Activated gamma-delta T cell treated with Interleukin-2 at 50 U/mL for 16 hours (primary cell): ENCODE results near the gene MPDU1.
"Not testable (repeated sequence)": the region's sequence is repeated elsewhere in the genome, so short reads cannot be mapped to it uniquely, and the experiment has no call there.

Experiments
- DNase-seq: peaks from one replicate; pipeline ENCODE4 v3.0.0-alpha.2; 2020

MPDU1 gene

DNA sequence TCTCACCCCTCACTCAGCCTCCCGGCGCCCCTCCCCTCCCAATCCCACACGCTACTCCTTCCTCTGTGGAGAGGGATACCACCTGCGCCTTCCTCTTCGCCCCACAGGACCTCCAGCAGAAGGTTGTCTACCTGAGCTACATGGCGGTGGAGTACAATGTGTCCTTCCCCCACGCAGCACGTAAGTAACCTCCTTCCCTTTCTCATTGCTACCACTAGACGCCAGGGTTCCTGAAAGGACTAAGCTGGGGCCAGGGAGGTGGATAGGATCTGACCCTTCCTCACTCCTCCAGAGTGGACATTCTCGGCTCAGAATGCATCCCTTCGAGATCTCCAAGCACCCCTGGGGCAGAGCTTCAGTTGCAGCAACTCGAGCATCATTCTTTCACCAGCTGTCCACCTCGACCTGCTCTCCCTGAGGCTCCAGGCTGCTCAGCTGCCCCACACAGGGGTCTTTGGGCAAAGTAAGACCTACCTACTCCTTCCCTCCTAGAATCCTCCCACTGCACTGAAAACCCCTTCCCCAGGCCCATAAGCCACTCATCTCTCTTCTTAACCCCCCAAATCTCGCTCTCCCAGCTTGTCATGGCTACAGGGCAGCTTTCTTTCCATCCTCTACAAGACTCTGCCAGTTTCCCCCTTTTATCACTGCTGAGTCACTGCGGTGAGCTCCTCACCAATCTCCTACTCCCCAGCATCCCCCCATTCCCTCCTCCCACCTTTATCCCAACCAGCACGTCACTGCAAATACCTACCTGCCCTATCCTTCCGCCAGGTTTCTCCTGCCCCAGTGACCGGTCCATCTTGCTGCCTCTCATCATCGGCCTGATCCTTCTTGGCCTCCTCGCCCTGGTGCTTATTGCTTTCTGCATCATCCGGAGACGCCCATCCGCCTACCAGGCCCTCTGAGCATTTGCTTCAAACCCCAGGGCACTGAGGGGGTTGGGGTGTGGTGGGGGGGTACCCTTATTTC lies 2.8 kb upstream of the MPDU1 start:
- no peak for DNase-seq

- no peak for DNase-seq
These were observed 1.0 kb upstream of the MPDU1 start for GRCh38 chr17:7582396-7583252.

- no peak for DNase-seq
These were observed 3.2 kb downstream of the MPDU1 start for GRCh38 chr17:7586673-7587419.

DNA sequence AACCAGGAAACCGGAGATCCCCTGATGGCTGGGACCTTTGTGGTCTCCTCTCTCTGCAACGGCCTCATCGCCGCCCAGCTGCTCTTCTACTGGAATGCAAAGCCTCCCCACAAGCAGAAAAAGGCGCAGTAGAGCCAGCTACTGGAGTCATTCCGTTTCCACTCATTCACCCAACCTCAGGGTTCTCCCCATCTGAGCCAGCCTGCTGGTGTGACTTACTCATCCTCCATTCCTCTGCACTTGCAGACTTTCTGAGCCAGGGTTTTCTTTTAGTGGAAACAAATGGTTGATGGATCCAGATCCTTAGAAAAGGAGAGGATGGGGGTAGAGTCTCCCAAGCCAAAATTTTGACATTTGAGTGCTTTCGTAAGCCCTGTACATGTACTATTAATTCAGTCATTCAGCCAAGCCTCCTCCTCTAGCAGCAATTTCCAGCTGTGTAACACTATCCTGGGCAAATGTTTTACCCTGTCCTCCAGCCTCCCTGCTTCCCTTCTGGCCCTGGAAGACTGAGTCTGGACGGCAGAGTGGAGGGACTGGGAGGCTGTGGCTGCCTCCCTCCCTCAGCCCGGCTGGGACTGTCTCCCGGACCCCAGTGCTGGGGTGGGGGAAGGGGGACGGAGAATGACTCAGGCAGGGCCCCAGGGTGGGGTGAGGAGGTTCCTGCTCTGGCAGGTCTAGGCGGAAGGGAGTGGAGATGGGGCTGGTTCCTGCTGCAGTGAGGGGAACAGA lies 3.9 kb downstream of the MPDU1 start:
- no peak for DNase-seq

DNA sequence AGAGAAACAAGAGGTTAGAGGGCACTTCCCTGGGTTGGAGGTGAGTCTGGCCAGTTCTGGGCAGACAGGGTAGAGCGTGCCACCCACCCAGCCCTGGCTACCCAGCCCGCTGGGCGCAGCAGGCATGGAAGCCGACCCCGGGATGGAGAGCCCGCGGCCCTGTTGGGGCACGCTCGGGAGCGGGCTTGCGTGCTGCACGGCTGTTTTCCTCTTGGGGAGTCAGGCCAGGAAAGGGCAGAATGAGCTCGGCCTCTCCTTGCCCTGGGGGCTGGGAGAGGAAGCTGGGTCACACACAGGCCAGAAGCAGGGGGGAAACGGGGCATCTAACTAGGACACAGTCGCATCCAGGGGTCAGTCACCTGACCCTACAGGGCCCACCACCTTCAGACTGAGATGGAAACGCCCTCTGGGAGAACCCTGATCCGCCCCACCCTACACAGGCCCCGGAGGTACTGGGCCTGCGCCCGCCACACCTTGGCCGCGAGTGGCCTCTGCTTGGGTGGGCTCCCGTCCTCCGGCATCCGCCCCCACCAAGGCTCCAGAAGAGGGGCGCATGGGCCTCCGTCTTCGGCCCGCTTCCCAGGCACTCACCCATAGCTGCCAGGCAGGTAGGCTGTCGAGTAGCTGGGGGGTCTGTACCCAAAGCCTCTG lies 5.0 kb downstream of the MPDU1 start:
- DNase-seq, result no peak

DNA sequence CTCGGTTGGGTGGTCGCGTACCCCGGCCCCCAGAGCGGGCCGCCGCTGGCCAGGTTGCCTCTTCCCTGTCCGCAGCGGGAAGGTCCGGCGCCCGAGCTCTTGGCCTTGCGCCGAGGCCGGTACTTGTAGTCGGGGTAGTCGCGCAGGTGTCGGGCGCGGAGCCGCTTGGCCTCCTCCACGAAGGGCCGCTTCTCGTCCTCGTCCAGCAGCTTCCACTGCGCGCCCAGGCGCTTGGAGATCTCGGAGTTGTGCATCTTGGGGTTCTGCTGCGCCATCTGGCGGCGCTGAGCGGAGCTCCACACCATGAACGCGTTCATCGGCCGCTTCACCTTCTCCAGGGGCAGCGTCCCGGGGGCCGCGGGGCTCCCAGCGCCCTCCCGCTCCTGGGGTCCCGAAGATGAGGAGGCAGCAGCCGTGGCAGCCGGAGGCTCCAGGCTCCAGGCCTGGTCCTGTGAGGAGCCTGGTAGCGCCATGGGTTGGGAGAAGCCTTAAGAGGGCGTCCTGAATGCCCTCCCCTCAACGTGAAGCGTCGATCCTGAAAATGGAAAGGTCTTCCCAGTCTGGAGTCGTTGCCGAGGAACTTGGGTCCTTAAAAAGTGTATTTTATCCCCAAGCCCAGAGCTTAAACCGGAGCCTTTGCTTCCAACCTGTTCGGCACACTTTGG lies 5.7 kb downstream of the MPDU1 start:
- DNase-seq, result peak; percentile 61

DNA sequence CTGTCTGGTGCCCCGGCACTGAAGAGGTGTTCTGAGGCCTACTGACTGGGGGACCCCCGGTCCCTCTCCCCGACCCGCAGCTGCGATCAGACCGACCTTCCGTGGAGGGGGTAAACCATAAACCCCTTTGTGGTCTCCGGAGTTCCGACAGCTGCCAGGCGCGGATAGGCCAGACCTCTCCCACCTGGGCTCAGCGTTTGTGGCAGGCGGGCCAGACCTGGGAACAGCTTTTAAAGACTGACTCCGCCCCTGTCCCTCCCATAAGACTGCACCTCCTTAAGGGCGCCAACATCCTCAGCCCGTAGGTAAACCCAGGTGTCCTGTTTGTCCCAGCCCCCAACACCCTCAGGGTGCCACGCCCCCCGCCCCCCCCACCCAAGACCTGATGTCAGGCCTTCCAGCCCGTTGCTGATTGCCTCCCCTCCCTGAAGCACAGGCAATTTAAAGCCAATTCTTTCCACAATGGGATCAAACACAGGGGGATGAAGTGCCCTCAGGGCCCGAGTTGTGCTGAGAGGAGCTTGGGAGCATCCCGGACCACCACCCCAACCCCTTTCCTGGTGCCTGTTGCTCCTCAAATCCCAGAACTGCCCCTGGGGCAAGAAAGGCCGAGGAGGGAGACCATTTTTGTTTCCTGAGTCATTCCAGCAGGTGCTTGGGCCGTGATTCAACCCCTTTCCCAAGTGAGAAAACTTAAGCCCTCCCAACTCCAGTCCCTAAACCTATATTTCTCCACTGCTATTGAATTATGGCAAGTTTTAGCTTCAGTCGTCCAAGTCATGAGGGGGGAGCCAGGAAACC lies 6.4 kb downstream of the MPDU1 start, which contains the start of gene SOX15:
SOX15 (minus strand) TSS at position 204 of the 801 bp plus-strand sequence. CDS start 418 bp downstream, outside the sequence.
- DNase-seq, result no peak

DNA sequence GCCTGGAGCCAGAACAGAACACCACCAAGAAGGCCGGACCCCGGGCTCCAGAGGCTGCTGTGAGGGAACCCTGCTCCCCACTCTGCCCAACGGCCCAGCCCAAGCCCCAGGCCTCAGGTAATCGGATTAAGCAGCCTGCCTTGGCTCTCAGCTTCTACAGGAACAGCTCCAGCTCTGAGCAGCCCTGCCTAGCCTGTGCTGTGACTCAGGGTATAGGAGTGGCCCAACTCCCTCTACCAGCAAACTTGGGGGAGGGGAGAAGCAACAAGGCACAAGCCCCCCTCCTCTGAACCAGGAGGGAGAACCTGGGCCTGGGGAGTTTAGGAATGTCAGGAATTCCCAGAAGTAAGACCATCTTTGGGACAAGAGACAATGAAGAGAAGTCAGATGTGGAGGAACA lies 7.1 kb downstream of the MPDU1 start:
- no peak for DNase-seq

DNA sequence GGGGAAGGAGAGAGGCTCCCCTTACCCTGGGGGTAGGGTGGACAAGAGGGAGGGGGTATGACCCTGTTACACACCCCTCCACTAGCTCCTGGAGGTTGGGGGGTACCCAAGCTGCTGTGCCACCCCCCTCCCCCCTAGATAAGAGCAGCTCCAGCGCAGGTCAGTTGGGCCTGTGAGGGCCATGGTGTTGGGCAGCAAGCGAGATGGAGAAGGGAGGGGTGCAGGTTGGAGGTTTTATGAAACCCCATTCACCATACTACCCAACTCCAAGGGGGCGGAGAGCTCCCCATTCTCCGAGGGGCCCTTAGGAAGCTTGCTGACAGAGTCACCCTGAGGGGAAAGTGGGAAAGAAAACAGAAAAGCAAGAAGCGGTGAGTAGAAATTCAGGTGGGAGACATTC lies 7.9 kb downstream of the MPDU1 start:
- DNase-seq, result no peak

- no peak for DNase-seq
These were observed 8.9 kb downstream of the MPDU1 start for GRCh38 chr17:7592422-7593021.

GRCh38 chr17:7593296-7593695 lies 9.6 kb downstream of the MPDU1 start:
- DNase-seq, result no peak

- DNase-seq, result not testable (repeated sequence)
These were observed 13.9 kb downstream of the MPDU1 start for GRCh38 chr17:7597561-7597960.

GRCh38 chr17:7606280-7606679 lies 22.6 kb downstream of the MPDU1 start:
- DNase-seq, result no peak

DNA sequence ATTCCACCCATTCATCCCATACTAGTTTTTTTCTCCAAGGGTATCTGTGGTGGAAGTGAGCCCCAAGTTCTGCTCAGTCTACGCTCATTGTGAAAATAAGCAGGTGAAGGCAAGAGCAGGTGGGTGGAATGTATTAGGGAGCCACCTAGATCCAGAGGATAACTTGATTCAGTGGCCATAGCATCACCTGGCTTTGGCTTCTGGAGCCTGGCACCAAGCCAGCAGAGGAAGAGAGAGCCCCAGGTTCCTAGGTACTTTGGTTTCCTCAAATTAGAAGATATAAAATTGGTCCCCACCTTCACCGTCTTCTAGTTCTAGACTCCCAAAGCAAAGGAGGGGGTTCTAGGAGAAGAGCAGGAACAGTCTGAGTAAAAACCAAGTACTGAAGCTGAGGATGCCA lies 27.0 kb downstream of the MPDU1 start:
- DNase-seq, result no peak

- no peak for DNase-seq
These were observed 28.1 kb downstream of the MPDU1 start for GRCh38 chr17:7611635-7612293.

- DNase-seq, result no peak
These were observed 28.6 kb downstream of the MPDU1 start for GRCh38 chr17:7612294-7612640.

DNA sequence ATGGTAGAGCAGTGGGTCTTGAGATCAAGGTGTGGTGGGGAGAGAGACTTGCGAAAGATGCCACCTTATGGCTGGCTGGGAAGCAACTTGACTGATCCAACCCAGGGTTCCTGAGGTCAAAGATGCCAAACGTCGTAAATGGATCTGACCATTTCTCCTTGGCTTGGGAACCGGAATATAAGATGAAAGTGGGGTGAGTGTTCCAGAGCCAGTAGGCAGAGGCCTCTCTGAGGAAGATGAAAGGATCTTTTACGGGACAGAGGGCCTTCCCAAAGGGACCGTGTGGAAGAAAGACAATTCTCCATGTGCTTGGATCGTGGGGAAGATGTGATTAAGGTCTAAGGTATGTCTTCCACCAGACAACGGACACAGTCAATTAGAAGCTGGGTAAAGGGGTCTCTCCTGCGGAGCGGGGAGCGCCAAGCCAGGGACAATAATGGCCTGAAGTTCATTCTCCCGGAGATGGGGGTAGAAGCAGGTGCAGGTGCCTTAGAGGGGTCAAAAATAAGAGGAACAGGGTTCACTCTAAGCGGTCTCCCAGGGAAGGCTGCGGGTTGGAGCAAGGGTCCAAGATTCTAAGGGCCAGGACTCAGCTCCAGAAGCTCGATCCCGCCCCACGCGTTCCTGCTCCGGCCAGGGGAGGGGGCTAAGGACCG lies 30.2 kb downstream of the MPDU1 start:
- no peak for DNase-seq

DNA sequence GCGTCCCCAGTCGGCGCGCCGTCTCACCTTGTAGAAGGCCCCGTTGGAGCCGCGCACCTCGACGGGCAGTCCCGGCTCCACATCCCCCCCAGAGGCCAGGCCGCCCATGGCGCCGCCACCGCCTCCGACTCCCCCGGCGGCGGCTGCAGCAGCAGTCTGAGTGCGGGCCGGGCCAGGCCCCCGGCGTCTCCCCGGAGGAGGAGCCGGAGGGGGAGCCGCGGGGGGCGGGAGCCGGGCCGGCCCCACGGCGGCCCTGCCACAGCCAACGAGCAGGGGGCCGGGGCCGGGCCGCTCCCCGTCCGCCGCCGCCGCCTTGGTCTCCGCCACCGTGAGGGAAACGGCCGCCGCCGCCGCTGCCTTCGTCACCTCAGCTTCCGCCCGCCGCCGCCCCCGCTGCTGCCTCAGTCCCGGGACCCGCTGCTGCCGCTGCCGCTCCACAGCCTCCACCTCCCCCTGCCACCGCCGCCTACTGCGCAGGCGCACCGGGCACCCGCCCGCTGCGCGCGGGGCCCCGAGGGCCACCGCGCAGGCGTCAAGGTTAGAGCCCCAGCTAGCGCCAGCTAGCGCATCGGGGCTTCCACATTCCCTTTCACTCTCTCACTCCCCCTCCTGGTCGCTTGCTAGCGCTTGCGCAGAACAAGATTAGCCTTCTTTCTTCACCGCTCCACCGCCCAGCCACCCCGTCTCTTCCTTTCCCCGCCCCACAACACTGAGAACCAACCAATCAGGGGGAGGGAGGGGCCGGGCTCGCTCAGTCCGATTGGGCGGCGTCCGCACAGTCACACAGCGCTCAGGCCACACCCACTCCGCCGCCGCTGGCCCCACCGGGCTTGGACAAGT lies 31.0 kb downstream of the MPDU1 start, which contains the start of gene FXR2:
FXR2 (minus strand) TSS at position 473 of the 840 bp plus-strand sequence; CDS start at position 108, 365 bp downstream.
- peak; percentile 99 for DNase-seq
